GM12801 (cell line): Measurements from ENCODE around the gene DPP10.

ENCODE experiments used
- TF ChIP-seq, protein P1 (sequence below): IDR thresholded peaks from one replicate; pipeline ENCODE4 v1.5.1; 2011; ENCODE audit warnings: control low read depth; ENCODE audit not compliant: insufficient read length; ENCODE audit errors: extremely low read depth

The DPP10 gene

DNA sequence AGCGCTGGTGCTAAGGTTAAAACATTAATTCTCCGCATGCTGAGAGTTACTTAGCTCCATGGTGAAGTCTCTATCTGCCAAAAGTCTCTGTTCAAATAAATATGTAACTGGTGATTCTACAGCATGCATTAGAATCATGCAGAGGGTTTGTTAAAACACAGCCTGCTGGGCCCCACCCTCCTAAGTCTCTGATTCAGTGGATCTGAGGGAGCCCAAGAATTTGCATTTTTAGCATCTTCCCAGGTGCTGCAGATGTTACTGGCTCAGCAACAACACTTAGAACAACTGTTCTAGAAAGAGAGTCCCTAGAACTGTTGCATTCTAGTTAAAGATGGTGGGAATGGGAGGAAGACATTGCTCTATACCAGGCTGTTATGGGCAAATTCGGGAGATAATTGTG, 73.4 kb downstream of the DPP10 start:
- TF ChIP-seq, protein P1, sequence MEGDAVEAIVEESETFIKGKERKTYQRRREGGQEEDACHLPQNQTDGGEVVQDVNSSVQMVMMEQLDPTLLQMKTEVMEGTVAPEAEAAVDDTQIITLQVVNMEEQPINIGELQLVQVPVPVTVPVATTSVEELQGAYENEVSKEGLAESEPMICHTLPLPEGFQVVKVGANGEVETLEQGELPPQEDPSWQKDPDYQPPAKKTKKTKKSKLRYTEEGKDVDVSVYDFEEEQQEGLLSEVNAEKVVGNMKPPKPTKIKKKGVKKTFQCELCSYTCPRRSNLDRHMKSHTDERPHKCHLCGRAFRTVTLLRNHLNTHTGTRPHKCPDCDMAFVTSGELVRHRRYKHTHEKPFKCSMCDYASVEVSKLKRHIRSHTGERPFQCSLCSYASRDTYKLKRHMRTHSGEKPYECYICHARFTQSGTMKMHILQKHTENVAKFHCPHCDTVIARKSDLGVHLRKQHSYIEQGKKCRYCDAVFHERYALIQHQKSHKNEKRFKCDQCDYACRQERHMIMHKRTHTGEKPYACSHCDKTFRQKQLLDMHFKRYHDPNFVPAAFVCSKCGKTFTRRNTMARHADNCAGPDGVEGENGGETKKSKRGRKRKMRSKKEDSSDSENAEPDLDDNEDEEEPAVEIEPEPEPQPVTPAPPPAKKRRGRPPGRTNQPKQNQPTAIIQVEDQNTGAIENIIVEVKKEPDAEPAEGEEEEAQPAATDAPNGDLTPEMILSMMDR = no peak

GRCh38 chr2:114517580-114517979, 75.1 kb downstream of the DPP10 start:
- TF ChIP-seq, protein P1 = no peak

GRCh38 chr2:114518738-114519137, 76.3 kb downstream of the DPP10 start:
- TF ChIP-seq, protein P1 = no peak

- TF ChIP-seq, protein P1 = no peak
Measured at GRCh38 chr2:114525955-114526354, 83.5 kb downstream of the DPP10 start.

DNA sequence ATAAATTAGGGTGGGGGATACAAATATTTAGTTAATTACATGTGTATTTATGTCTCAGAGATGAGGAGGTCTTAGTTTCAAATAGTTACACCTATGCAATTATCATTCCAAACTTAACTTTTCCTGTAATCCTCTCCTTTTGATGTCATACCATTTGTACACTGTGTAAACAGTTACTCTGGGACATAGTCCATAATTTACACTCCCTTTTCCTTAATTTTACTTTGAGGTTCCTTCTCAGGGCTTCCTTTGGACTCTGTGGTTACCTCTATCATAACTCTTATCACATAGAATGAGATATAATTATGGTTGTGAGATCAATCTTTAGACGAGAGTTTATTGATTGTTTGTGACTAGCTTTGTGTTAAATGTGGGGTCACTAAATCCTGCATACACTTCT, 84.4 kb downstream of the DPP10 start:
- TF ChIP-seq, protein P1 = no peak

GRCh38 chr2:114527330-114527983, 85.0 kb downstream of the DPP10 start:
- TF ChIP-seq, protein P1 = no peak

- TF ChIP-seq, protein P1 = no peak
Measured at GRCh38 chr2:114534116-114535084, 92.0 kb downstream of the DPP10 start.
